DLD1 (cell line): ENCODE results near the gene TRMT11.

Experiments used
- in situ Hi-C: cut with HindIII; loops from 2 replicates; pipeline ENCODE4 v1.10.0; 2017; ENCODE audit warnings: low sequenced_read_pairs

TRMT11 gene

GRCh38 chr6:126072834-126073233 lies 86.5 kb downstream of the TRMT11 start:
- in situ Hi-C loops: no loop called here

GRCh38 chr6:126075335-126076071 lies 89.2 kb downstream of the TRMT11 start:
- in situ Hi-C loops: no loop called here

- in situ Hi-C loops: no loop called here
Measured at GRCh38 chr6:126076992-126077664, 90.8 kb downstream of the TRMT11 start.

GRCh38 chr6:126077810-126078776 lies 91.8 kb downstream of the TRMT11 start:
- in situ Hi-C loops: no loop called here

GRCh38 chr6:126083875-126084274 lies 97.5 kb downstream of the TRMT11 start:
- in situ Hi-C loops: no loop called here

GRCh38 chr6:126086560-126086959 lies 100.2 kb downstream of the TRMT11 start:
- in situ Hi-C loops: no loop called here
